Hepatocyte (in vitro differentiated cells): ENCODE measurements around the gene C1orf74. TPM values are rescaled to one million over a fixed set of nuclear protein-coding genes. Genes with fewer than 3 reads are reported as not detected.

Experiments used
- DNase-seq: peaks from one replicate; pipeline ENCODE4 v3.0.0-alpha.2; 2016; ENCODE audit warnings: low spot score
- H2AFZ ChIP-seq: fragments of 200-600 bp; sonication (generic); 2 replicates; pipeline ENCODE4 v1.6.0; 2016; ENCODE audit warnings: antibody characterized with exemption, mild to moderate bottlenecking
- H3K27ac ChIP-seq: fragments of 200-600 bp; sonication (generic); 2 replicates; pipeline ENCODE4 v1.5.1; 2016; ENCODE audit warnings: mild to moderate bottlenecking
- H3K27me3 ChIP-seq: fragments of 200-600 bp; sonication (generic); 2 replicates; pipeline ENCODE4 v1.6.1; 2016
- H3K36me3 ChIP-seq: fragments of 200-600 bp; sonication (generic); replicated peaks from 2 replicates; pipeline ENCODE4 v1.5.1; 2016; ENCODE audit warnings: low read depth; ENCODE audit not compliant: insufficient read depth
- H3K4me1 ChIP-seq: fragments of 200-600 bp; sonication (generic); 2 replicates; pipeline ENCODE4 v1.5.1; 2016; ENCODE audit warnings: mild to moderate bottlenecking, moderate library complexity; ENCODE audit not compliant: insufficient read depth
- H3K4me2 ChIP-seq: fragments of 200-600 bp; sonication (generic); 2 replicates; pipeline ENCODE4 v1.6.0; 2016
- H3K4me3 ChIP-seq: fragments of 200-600 bp; sonication (generic); 2 replicates; pipeline ENCODE4 v1.5.1; 2016; ENCODE audit warnings: mild to moderate bottlenecking
- H3K79me2 ChIP-seq: fragments of 200-600 bp; sonication (generic); 2 replicates; pipeline ENCODE4 v1.6.0; 2017; ENCODE audit warnings: mild to moderate bottlenecking
- H3K9me2 ChIP-seq: fragments of 200-600 bp; sonication (generic); replicated peaks from 2 replicates; pipeline ENCODE4 v1.6.0; 2017; ENCODE audit warnings: mild to moderate bottlenecking; ENCODE audit not compliant: insufficient read depth
- H3K9me3 ChIP-seq: fragments of 200-600 bp; sonication (generic); 2 replicates; pipeline ENCODE4 v1.5.1; 2016; ENCODE audit warnings: low read depth, mild to moderate bottlenecking
- H4K20me1 ChIP-seq: fragments of 200-600 bp; sonication (generic); 2 replicates; pipeline ENCODE4 v1.6.0; 2016; ENCODE audit warnings: mild to moderate bottlenecking; ENCODE audit not compliant: insufficient read depth, poor library complexity, severe bottlenecking
- CTCF ChIP-seq: fragments of 200-600 bp; sonication (generic); IDR thresholded peaks from 2 replicates; pipeline ENCODE4 v1.5.1; 2016; ENCODE audit warnings: antibody characterized with exemption, mild to moderate bottlenecking; ENCODE audit not compliant: poor library complexity
- EZH2 ChIP-seq: fragments of 200-600 bp; sonication (generic); IDR thresholded peaks from 2 replicates; pipeline ENCODE4 v1.6.1; 2016; ENCODE audit warnings: antibody characterized with exemption, mild to moderate bottlenecking, borderline replicate concordance
- EZH2phosphoT487 ChIP-seq: fragments of 200-600 bp; sonication (generic); IDR thresholded peaks from one replicate; pipeline ENCODE4 v1.6.1; 2018; ENCODE audit warnings: antibody characterized with exemption, mild to moderate bottlenecking, low read depth, moderate library complexity; ENCODE audit not compliant: unreplicated experiment, severe bottlenecking
- WGBS: methylation state at CpG from one replicate; pipeline ENCODE4 v1.1.6; 2016; ENCODE audit warnings: low lambda C conversion rate; ENCODE audit errors: missing lambda C conversion rate; 5-methylcytosine and 5-hydroxymethylcytosine counted together
- polyA plus RNA-seq: library from polyadenylated mRNA; unstranded; fragments of >200 nt; fragmentation: Nextera tagmentation; extraction: Ambion mirVana; gene quantifications from 2 replicates; pipeline ENCODE4 v1.2.1, GENCODE V29; 2016
- total RNA-seq: library from RNA; depleted of rRNA; stranded (reverse); fragments of >200 nt; gene quantifications from 2 replicates; pipeline ENCODE4 v1.2.3, GENCODE V29; 2014

C1orf74 gene
- total and polyA plus RNA-seq, 2 experiments from 2014 or later: 2.2 to 3.3 TPM

- no peaks in the 10 kb centered on the region for H4K20me1 ChIP-seq
- no peaks in the 10 kb centered on the region for H3K36me3 ChIP-seq
- H3K4me2 ChIP-seq: no peak overlapping the region
- H3K27ac ChIP-seq: no peak overlapping the region
- no peaks in the 10 kb centered on the region for H3K9me2 ChIP-seq
- peaks cover 5% of the 10 kb centered on the region for H3K79me2 ChIP-seq
- DNase-seq: no peak
- H3K4me3 ChIP-seq: no peak overlapping the region
- H3K4me1 ChIP-seq: no peaks in the 10 kb centered on the region
- H3K9me3 ChIP-seq: no peaks in the 10 kb centered on the region
- H3K27me3 ChIP-seq: no peaks in the 10 kb centered on the region
- H2AFZ ChIP-seq: no peak overlapping the region
- 91% methylated on average over 2 of the region's 2 CpGs for WGBS
- TF ChIP-seq CTCF (no peak), EZH2 (no peak), EZH2phosphoT487 (no peak)
These were observed 6.8 kb downstream of the C1orf74 start for GRCh38 chr1:209777587-209777986.

GRCh38 chr1:209775678-209776077, 8.7 kb downstream of the C1orf74 start:
- Histone ChIP-seq H3K27me3 (no peaks in the 10 kb centered on the region), H3K9me3 (no peaks in the 10 kb centered on the region), H3K9me2 (no peaks in the 10 kb centered on the region), H3K79me2 (no peaks in the 10 kb centered on the region), H3K4me3 (no peak overlapping the region), H2AFZ (no peak overlapping the region), H3K36me3 (no peaks in the 10 kb centered on the region), H3K4me2 (no peak overlapping the region), H4K20me1 (no peaks in the 10 kb centered on the region), H3K27ac (no peak overlapping the region), H3K4me1 (no peaks in the 10 kb centered on the region)
- 51% methylated on average over 2 of the region's 2 CpGs for WGBS
- DNase-seq: no peak
- TF ChIP-seq CTCF (no peak), EZH2 (no peak), EZH2phosphoT487 (no peak)

- DNase-seq: no peak
- no peak for TF ChIP-seq CTCF
- no peak for TF ChIP-seq EZH2
- no peak for TF ChIP-seq EZH2phosphoT487
- H3K4me1 ChIP-seq: peaks cover 3% of the 10 kb centered on the region
- no peaks in the 10 kb centered on the region for H3K79me2 ChIP-seq
- WGBS: 80% methylated on average over 1 of the region's 1 CpG
- H2AFZ ChIP-seq: no peak overlapping the region
- H3K9me3 ChIP-seq: no peaks in the 10 kb centered on the region
- H4K20me1 ChIP-seq: no peaks in the 10 kb centered on the region
- no peak overlapping the region for H3K27ac ChIP-seq
- no peaks in the 10 kb centered on the region for H3K27me3 ChIP-seq
- no peaks in the 10 kb centered on the region for H3K9me2 ChIP-seq
- H3K36me3 ChIP-seq: no peaks in the 10 kb centered on the region
- no peak overlapping the region for H3K4me2 ChIP-seq
- no peak overlapping the region for H3K4me3 ChIP-seq
These were observed 9.8 kb downstream of the C1orf74 start for GRCh38 chr1:209774592-209774991.

- no peaks in the 10 kb centered on the region for H3K27me3 ChIP-seq
- H3K4me2 ChIP-seq: no peak overlapping the region
- no peaks in the 10 kb centered on the region for H3K36me3 ChIP-seq
- TF ChIP-seq EZH2 (no peak), EZH2phosphoT487 (no peak), CTCF (no peak)
- 39% methylated on average over 6 of the region's 6 CpGs for WGBS
- H3K79me2 ChIP-seq: no peaks in the 10 kb centered on the region
- no peaks in the 10 kb centered on the region for H4K20me1 ChIP-seq
- H3K27ac ChIP-seq: no peak overlapping the region
- no peaks in the 10 kb centered on the region for H3K9me2 ChIP-seq
- no peaks in the 10 kb centered on the region for H3K9me3 ChIP-seq
- H3K4me3 ChIP-seq: no peak overlapping the region
- no peak for DNase-seq
- no peak overlapping the region for H2AFZ ChIP-seq
- H3K4me1 ChIP-seq: peaks cover 5% of the 10 kb centered on the region
These were observed 12.2 kb downstream of the C1orf74 start for GRCh38 chr1:209772126-209772525.
